Activated CD8-positive, alpha-beta memory T cell treated with anti-CD3 and anti-CD28 coated beads for 4 hours (primary cell): ENCODE results near the gene S100A5.

Experiments
- DNase-seq, 2 donors: peaks; one replicate each; pipeline ENCODE4 v3.0.0-alpha.2; 2020; ENCODE audit warnings: low read depth in 2 of 2

S100A5 gene

GRCh38 chr1:153507926-153508583 lies 32.7 kb downstream of the S100A5 start:
- no peak for DNase-seq

- no peak for DNase-seq
Observed at GRCh38 chr1:153506831-153507413, 33.8 kb downstream of the S100A5 start.

- no peak for DNase-seq
Observed at GRCh38 chr1:153506386-153506785, 34.3 kb downstream of the S100A5 start.

- DNase-seq: no peak
Observed at GRCh38 chr1:153505576-153505975, 35.2 kb downstream of the S100A5 start.

GRCh38 chr1:153503766-153504165 lies 37.0 kb downstream of the S100A5 start:
- DNase-seq: no peak

GRCh38 chr1:153498746-153499145 lies 42.0 kb downstream of the S100A5 start:
- DNase-seq: no peak

- DNase-seq: no peak
Observed at GRCh38 chr1:153495536-153495935, 45.2 kb downstream of the S100A5 start.

GRCh38 chr1:153494976-153495535 lies 45.7 kb downstream of the S100A5 start:
- DNase-seq: peak; percentile 25 to 41

GRCh38 chr1:153493343-153493960 lies 47.3 kb downstream of the S100A5 start:
- no peak for DNase-seq

- no peak for DNase-seq
Observed at GRCh38 chr1:153490272-153491051, 50.3 kb downstream of the S100A5 start.

GRCh38 chr1:153488731-153489130 lies 52.0 kb downstream of the S100A5 start:
- DNase-seq: no peak

GRCh38 chr1:153487707-153488106 lies 53.0 kb downstream of the S100A5 start:
- DNase-seq: no peak
